SK-N-SH treated with all-trans-retinoic acid at 6 μM for 48 hours (cell line): ENCODE data around the gene SIK3.

Source experiments
- ARNTL ChIP-seq: fragments of 450-650 bp; formaldehyde crosslinking; IDR thresholded peaks from 2 replicates; pipeline ENCODE4 v1.5.0; 2020; ENCODE audit warnings: low read depth, mild to moderate bottlenecking, moderate library complexity, borderline replicate concordance
- BACH2 ChIP-seq: fragments of 250-450 bp; sonication (Bioruptor Pico); IDR thresholded peaks from 2 replicates; pipeline ENCODE4 v1.9.0; 2021; ENCODE audit warnings: mild to moderate bottlenecking, borderline replicate concordance
- CREB5 ChIP-seq: fragments of 250-450 bp; sonication (Bioruptor Pico); IDR thresholded peaks from 2 replicates; pipeline ENCODE4 v1.5.1; 2020; ENCODE audit warnings: low read depth, mild to moderate bottlenecking, moderate library complexity
- CSDC2 ChIP-seq: fragments of 250-450 bp; sonication (Bioruptor Pico); IDR thresholded peaks from 2 replicates; pipeline ENCODE4 v1.5.0; 2020; ENCODE audit warnings: mild to moderate bottlenecking, moderate library complexity
- OSR1 ChIP-seq: fragments of 250-450 bp; sonication (Bioruptor Pico); IDR thresholded peaks from 2 replicates; pipeline ENCODE4 v1.8.0; 2022; ENCODE audit warnings: moderate library complexity, mild to moderate bottlenecking, inconsistent platforms
- PATZ1 ChIP-seq: fragments of 250-450 bp; sonication (Bioruptor Pico); IDR thresholded peaks from 2 replicates; pipeline ENCODE4 v1.8.0; 2020; ENCODE audit warnings: mild to moderate bottlenecking, moderate library complexity, borderline replicate concordance
- POU6F1 ChIP-seq: fragments of 250-450 bp; sonication (Bioruptor Pico); IDR thresholded peaks from 2 replicates; pipeline ENCODE4 v1.8.0; 2021; ENCODE audit warnings: low read depth, mild to moderate bottlenecking, moderate library complexity, borderline replicate concordance
- PPARA ChIP-seq: fragments of 250-450 bp; sonication (Bioruptor Pico); IDR thresholded peaks from 2 replicates; pipeline ENCODE4 v1.5.0; 2020; ENCODE audit warnings: mild to moderate bottlenecking, borderline replicate concordance
- RARB ChIP-seq: fragments of 250-450 bp; sonication (Bioruptor Pico); IDR thresholded peaks from 2 replicates; pipeline ENCODE4 v1.8.0; 2021; ENCODE audit warnings: mild to moderate bottlenecking, moderate library complexity
- ZFP30 ChIP-seq: fragments of 450-650 bp; formaldehyde crosslinking; IDR thresholded peaks from 2 replicates; pipeline ENCODE4 v1.5.0; 2022; ENCODE audit warnings: mild to moderate bottlenecking, moderate library complexity
- ZNF70 ChIP-seq: fragments of 450-650 bp; formaldehyde crosslinking; IDR thresholded peaks from 2 replicates; pipeline ENCODE4 v1.5.0; 2020; ENCODE audit warnings: mild to moderate bottlenecking, moderate library complexity

GRCh38 chr11:117143390-117143789 lies 45.2 kb upstream of the SIK3 start:
- TF ChIP-seq POU6F1 (CRISPR knock-in tag) (no peak), ZNF70 (CRISPR knock-in tag) (no peak), ZFP30 (CRISPR knock-in tag) (no peak), CREB5 (CRISPR knock-in tag) (no peak), CSDC2 (CRISPR knock-in tag) (no peak), RARB (CRISPR knock-in tag) (no peak), ARNTL (no peak), PPARA (CRISPR knock-in tag) (no peak), BACH2 (CRISPR knock-in tag) (no peak), PATZ1 (CRISPR knock-in tag) (no peak), OSR1 (CRISPR knock-in tag) (no peak)
